Measurements from ENCODE around the gene FOXS1. TPM values are rescaled to one million over a fixed set of nuclear protein-coding genes. Genes with fewer than 3 reads are reported as not detected.

The FOXS1 gene
- total and polyA plus RNA-seq, 10 of the 15 experiments (the other 5 are each of a cell fraction or from before 2014, with no cell fraction given), result not detected

GRCh38 chr20:31818376-31818908, 27.0 kb downstream of the FOXS1 start:
- H3K79me2 ChIP-seq (ENCODE audit: control insufficient read depth, insufficient read depth, low read length), result no peaks in the 10 kb centered on the region
- no peak overlapping the region for H3K9ac ChIP-seq (ENCODE audit: control insufficient read depth, insufficient read depth, low read length)
- no peaks in the 10 kb centered on the region for H4K20me1 ChIP-seq (ENCODE audit: control insufficient read depth, insufficient read depth)
- ChIA-PET SMC1A (ENCODE audit: uncharacterized antibody, unreplicated experiment) (interaction anchor here (0.6 to 1.2 kb wide), 2 partner anchors 63 to 131 kb away, joined by 3 read pairs; no protein-coding TSS in a partner anchor), POLR2A (interaction anchor here (0.6 kb wide), 1 partner anchor 73 kb away, joined by 4 read pairs; no protein-coding TSS in a partner anchor), RAD21 (ENCODE audit: unreplicated experiment) (interaction anchor here (1.2 to 1.8 kb wide), 3 partner anchors 9 to 36 kb away, joined by 3 to 5 read pairs (median 4); no protein-coding TSS in a partner anchor), CTCF (interaction anchor here (1.0 to 2.3 kb wide), 8 partner anchors 8 to 273 kb away, joined by 3 to 9 read pairs (median 5); no protein-coding TSS in a partner anchor)
- in situ Hi-C loops (cut with MboI) (no loop called here), intact Hi-C loops (cut with micrococcal nuclease; ENCODE audit: unreplicated experiment) (no loop called here)
- H3K36me3 ChIP-seq (ENCODE audit: control insufficient read depth in 2 of 2, insufficient read depth in 2 of 2, low read length in 1 of 2), result no peaks in the 10 kb centered on the region
- no peak overlapping the region for H3K27ac ChIP-seq (ENCODE audit: control insufficient read depth, insufficient read depth)
- no peak for DNase-seq (ENCODE audit: low read depth, low spot score)
- H3K27me3 ChIP-seq (replicated peaks in 1 of 2; ENCODE audit: control insufficient read depth in 2 of 2, insufficient read depth in 2 of 2, low read length in 1 of 2), result no peaks in the 10 kb centered on the region
- no peaks in the 10 kb centered on the region for H3K4me1 ChIP-seq (ENCODE audit: control insufficient read depth, insufficient read depth, low read length)
- WGBS (ENCODE audit: insufficient coverage, insufficient replicate concordance, low lambda C conversion rate, missing lambda C conversion rate), result 57% methylated on average over 8 of the region's 8 CpGs
- TF ChIP-seq ZNF274 (IDR thresholded peaks at IDR 0.05; ENCODE audit: insufficient read depth, insufficient read length) (no peak), ATF7 (IDR thresholded peaks at IDR 0.05; ENCODE audit: low read depth) (no peak), RELA (IDR thresholded peaks at IDR 0.05; ENCODE audit: borderline replicate concordance, partially characterized antibody) (no peak), ZBTB4 (CRISPR knock-in tag; IDR thresholded peaks at IDR 0.05) (no peak), MTA2 (IDR thresholded peaks at IDR 0.05; ENCODE audit: low read depth) (no peak), SUPT20H (IDR thresholded peaks at IDR 0.05; ENCODE audit: borderline replicate concordance, control insufficient read depth, low read depth, low read length) (no peak)
- H2AFZ ChIP-seq (ENCODE audit: control insufficient read depth, low read depth, low read length), result no peak overlapping the region
- no peaks in the 10 kb centered on the region for H3K9me3 ChIP-seq (replicated peaks; ENCODE audit: control insufficient read depth, insufficient read depth, low read length)
- no peak overlapping the region for H3K4me2 ChIP-seq (ENCODE audit: control insufficient read depth, insufficient read depth)
- H3K4me3 ChIP-seq, result no peak overlapping the region
- no peak for FAIRE-seq
- BruUV-seq (replicated peaks), result no TSS peak
- no peak for ATAC-seq

Data from GM12878 (cell line).